HUES6 (cell line): Measurements from ENCODE around the gene SLMAP.

Source experiments
- H3K27ac ChIP-seq: 2 replicates; pipeline ENCODE4 v1.7.0; 2013; ENCODE audit warnings: low read depth, mild to moderate bottlenecking, low read length, inconsistent platforms
- H3K27me3 ChIP-seq: 2 replicates; pipeline ENCODE4 v1.6.1; 2013; ENCODE audit warnings: low read length; ENCODE audit not compliant: control insufficient read depth, insufficient read depth
- H3K36me3 ChIP-seq: 2 replicates; pipeline ENCODE4 v1.6.1; 2013; ENCODE audit warnings: low read length; ENCODE audit not compliant: control insufficient read depth, insufficient read depth
- H3K4me1 ChIP-seq: 2 replicates; pipeline ENCODE4 v1.6.1; 2013; ENCODE audit warnings: low read length; ENCODE audit not compliant: control insufficient read depth, insufficient read depth
- H3K4me3 ChIP-seq: 2 replicates; pipeline ENCODE4 v1.5.1; 2013; ENCODE audit warnings: low read depth, low read length
- H3K9ac ChIP-seq: one replicate; pipeline ENCODE4 v1.6.1; 2013; ENCODE audit warnings: mild to moderate bottlenecking, low read length
- H3K9me3 ChIP-seq: 2 replicates; pipeline ENCODE4 v1.6.1; 2013; ENCODE audit warnings: low read depth, low read length; ENCODE audit not compliant: control insufficient read depth, insufficient read depth

SLMAP gene

DNA sequence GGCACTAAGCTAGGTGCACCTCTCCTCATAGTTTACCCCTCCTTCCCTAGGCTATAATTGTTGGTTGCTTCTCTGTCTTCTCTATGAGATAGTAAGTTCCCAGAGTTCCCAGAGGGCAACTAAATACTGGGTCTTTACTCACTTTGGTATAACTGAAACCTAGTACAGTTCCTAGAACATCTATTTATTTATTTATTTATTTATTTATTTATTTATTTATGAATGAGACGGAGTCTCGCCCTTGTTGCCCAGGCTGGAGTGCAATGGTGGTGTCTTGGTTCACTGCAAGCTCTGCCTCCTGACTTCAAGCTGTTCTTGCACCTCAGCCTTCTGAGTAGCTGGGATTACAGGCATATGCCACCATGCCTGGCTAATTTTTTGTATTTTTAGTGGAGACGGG is 181.0 kb downstream of the SLMAP start:
- Histone ChIP-seq H3K4me3 (no peak overlapping the region), H3K9me3 (no peaks in the 10 kb centered on the region), H3K27ac (no peak overlapping the region), H3K4me1 (peaks cover 10% of the 10 kb centered on the region; the same call in 1 of the 2 replicates), H3K9ac (no peak overlapping the region), H3K27me3 (no peaks in the 10 kb centered on the region), H3K36me3 (no peaks in the 10 kb centered on the region)

- no peak overlapping the region for H3K9ac ChIP-seq
- no peaks in the 10 kb centered on the region for H3K36me3 ChIP-seq
- H3K4me1 ChIP-seq, result peaks cover 12% of the 10 kb centered on the region; the same call in 1 of the 2 replicates
- H3K4me3 ChIP-seq, result no peak overlapping the region
- H3K27me3 ChIP-seq, result no peaks in the 10 kb centered on the region
- H3K27ac ChIP-seq, result no peak overlapping the region
- no peaks in the 10 kb centered on the region for H3K9me3 ChIP-seq
Measured at GRCh38 chr3:57939775-57940174, 183.7 kb downstream of the SLMAP start.

GRCh38 chr3:57942388-57942787 is 186.3 kb downstream of the SLMAP start:
- H3K27me3 ChIP-seq, result no peaks in the 10 kb centered on the region
- no peaks in the 10 kb centered on the region for H3K9me3 ChIP-seq
- H3K4me1 ChIP-seq, result peaks cover 12% of the 10 kb centered on the region; the same call in 1 of the 2 replicates
- H3K27ac ChIP-seq, result no peak overlapping the region
- no peak overlapping the region for H3K9ac ChIP-seq
- H3K4me3 ChIP-seq, result no peak overlapping the region
- no peaks in the 10 kb centered on the region for H3K36me3 ChIP-seq

GRCh38 chr3:57942872-57943283 is 186.8 kb downstream of the SLMAP start:
- no peak overlapping the region for H3K4me3 ChIP-seq
- no peak overlapping the region for H3K27ac ChIP-seq
- no peaks in the 10 kb centered on the region for H3K36me3 ChIP-seq
- H3K9me3 ChIP-seq, result no peaks in the 10 kb centered on the region
- H3K27me3 ChIP-seq, result no peaks in the 10 kb centered on the region
- H3K9ac ChIP-seq, result no peak overlapping the region
- peaks cover 13% of the 10 kb centered on the region; the same call in 1 of the 2 replicates for H3K4me1 ChIP-seq

- Histone ChIP-seq H3K36me3 (no peaks in the 10 kb centered on the region), H3K9ac (no peak overlapping the region), H3K4me1 (peaks cover 22% of the 10 kb centered on the region), H3K27me3 (no peaks in the 10 kb centered on the region), H3K9me3 (no peaks in the 10 kb centered on the region), H3K4me3 (no peak overlapping the region), H3K27ac (no peak overlapping the region)
Measured at GRCh38 chr3:57943525-57944495, 187.7 kb downstream of the SLMAP start.

- H3K36me3 ChIP-seq, result no peaks in the 10 kb centered on the region
- H3K9ac ChIP-seq, result no peak overlapping the region
- no peaks in the 10 kb centered on the region for H3K9me3 ChIP-seq
- H3K27me3 ChIP-seq, result no peaks in the 10 kb centered on the region
- H3K4me3 ChIP-seq, result no peak overlapping the region
- peaks cover 33% of the 10 kb centered on the region for H3K4me1 ChIP-seq
- no peak overlapping the region for H3K27ac ChIP-seq
Measured at GRCh38 chr3:57946970-57947381, 190.9 kb downstream of the SLMAP start.

DNA sequence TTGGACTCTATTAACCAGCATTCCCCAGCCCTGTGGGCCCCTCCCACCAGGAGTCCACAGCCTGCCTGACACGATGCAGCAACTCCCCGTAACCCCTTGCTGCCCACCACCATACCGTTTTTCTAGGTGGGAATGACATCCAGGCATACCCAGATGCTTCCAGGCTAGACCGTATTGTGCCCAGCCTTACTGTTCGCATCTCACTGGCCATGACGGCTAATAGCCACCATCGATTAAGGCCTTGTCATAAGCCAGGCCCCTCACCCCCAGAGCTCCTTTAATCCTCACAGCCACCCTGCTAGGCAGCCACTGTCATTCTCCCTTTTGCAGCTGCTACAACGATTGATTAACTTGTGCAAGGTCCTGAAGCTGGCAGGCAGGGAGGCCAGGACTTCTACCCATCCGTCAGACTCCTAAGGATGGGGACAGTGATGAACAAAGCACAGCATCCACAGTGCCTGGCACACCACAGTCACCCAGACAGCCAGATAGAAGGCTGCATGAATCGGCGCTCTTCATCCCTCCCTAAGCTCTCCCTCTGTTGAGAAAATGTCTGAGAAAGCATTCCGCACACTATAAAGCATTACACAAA is 192.1 kb downstream of the SLMAP start:
- H3K4me3 ChIP-seq, result no peak overlapping the region
- no peaks in the 10 kb centered on the region for H3K9me3 ChIP-seq
- peak overlapping the region; percentile 40 for H3K9ac ChIP-seq
- H3K36me3 ChIP-seq, result no peaks in the 10 kb centered on the region
- no peaks in the 10 kb centered on the region for H3K27me3 ChIP-seq
- no peak overlapping the region for H3K27ac ChIP-seq
- peaks cover 40% of the 10 kb centered on the region for H3K4me1 ChIP-seq

- Histone ChIP-seq H3K36me3 (no peaks in the 10 kb centered on the region), H3K9ac (peak overlapping the region; percentile 40), H3K4me3 (no peak overlapping the region), H3K27ac (no peak overlapping the region), H3K9me3 (no peaks in the 10 kb centered on the region), H3K4me1 (peaks cover 38% of the 10 kb centered on the region), H3K27me3 (no peaks in the 10 kb centered on the region)
Measured at GRCh38 chr3:57948781-57949242, 192.7 kb downstream of the SLMAP start.

DNA sequence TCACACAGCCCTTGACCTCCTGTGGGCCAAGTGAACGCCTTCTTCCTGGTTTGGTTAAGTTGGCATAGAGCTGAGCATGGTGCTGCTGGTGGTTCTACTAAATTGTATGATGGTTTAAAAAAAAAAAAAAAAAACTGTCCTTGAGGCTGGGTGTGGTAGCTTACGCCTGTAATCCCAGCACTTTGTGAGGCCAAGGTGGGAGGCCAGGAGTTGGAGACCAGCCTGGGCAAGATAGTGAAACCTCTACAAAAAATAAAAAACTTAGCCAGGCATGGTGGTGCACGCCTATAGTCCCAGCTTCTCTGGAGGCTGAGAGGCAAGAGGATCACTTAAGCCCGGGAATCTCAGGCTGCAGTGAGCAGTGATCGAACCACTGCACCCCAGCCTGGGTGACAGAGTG is 193.2 kb downstream of the SLMAP start:
- Histone ChIP-seq H3K27ac (no peak overlapping the region), H3K9me3 (no peaks in the 10 kb centered on the region), H3K9ac (no peak overlapping the region), H3K36me3 (no peaks in the 10 kb centered on the region), H3K27me3 (no peaks in the 10 kb centered on the region), H3K4me1 (peaks cover 33% of the 10 kb centered on the region), H3K4me3 (no peak overlapping the region)

DNA sequence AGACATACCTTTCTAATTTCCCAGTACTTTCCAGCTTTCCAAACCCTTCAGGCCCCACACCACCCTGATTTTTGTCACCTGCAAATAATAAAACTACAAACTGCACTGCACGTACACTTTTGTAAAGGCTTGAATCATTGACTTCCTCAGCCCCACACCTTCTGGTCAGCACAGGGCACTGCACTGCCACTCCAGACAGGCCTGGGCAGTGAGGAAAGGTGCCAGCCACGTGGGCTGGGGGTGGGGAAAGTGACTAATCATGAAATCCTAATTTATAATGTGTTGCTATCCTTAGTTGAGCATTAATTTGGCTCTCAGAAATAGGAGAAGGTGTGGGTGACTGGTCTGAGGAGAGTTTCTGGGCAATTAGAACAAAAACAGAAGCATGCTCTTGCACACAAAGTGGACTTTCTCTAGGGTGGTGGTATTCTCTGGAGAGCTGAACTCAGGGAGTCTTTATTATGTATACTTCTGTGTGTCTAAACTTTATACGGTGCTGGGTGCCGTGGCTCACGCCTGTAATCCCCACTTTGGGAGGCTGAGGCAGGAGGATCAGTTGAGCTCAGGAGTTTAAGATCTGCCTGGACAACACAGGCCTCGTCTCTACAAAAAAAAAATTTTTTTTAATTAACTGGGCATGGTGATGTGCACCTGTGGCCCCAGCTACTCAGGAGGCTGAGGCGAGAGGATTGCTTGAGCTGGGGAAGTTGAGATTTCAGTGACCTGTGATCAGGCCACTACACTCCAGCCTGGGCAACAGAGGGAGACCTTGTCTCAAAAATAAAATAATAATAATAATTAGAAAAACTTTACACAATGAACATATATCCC is 193.9 kb downstream of the SLMAP start:
- H3K9ac ChIP-seq, result no peak overlapping the region
- no peaks in the 10 kb centered on the region for H3K9me3 ChIP-seq
- H3K4me1 ChIP-seq, result peaks cover 33% of the 10 kb centered on the region
- no peaks in the 10 kb centered on the region for H3K36me3 ChIP-seq
- no peak overlapping the region for H3K4me3 ChIP-seq
- no peaks in the 10 kb centered on the region for H3K27me3 ChIP-seq
- H3K27ac ChIP-seq, result no peak overlapping the region
